ENCODE data around the gene PPP3CA.

PPP3CA gene

DNA sequence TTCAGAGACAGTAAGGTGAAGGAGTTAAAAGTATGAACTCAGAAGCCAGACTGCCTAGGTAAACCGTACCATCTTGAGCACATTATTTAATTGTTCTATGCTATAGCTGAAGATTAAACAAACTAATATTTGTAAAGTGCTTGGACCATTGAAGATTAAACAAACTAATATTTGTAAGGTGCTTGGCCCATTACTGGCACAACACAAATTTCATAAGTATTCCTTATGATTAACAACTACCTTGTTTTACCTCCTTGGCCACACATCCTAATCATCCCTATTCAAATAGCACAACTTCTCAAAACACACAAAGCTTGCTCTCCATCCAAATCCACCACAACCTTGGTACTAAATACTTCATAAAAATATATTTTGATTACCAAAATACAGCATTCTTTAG lies 137.0 kb downstream of the PPP3CA start:
- no peaks in the 10 kb centered on the region for H3K9me3 ChIP-seq (ENCODE audit: low read length)
- no peaks in the 10 kb centered on the region for H3K36me3 ChIP-seq (ENCODE audit: insufficient read depth, low read length)
- no peak overlapping the region for H3K9ac ChIP-seq (ENCODE audit: low read length)
- H3K27ac ChIP-seq (ENCODE audit: low read depth, low read length, poor library complexity, severe bottlenecking) = no peak overlapping the region
- H3K4me3 ChIP-seq (ENCODE audit: low read depth, low read length, poor library complexity, severe bottlenecking) = no peak overlapping the region
- H3K79me2 ChIP-seq (ENCODE audit: insufficient read depth, low read length) = peaks cover 67% of the 10 kb centered on the region
- TF ChIP-seq, protein P1, sequence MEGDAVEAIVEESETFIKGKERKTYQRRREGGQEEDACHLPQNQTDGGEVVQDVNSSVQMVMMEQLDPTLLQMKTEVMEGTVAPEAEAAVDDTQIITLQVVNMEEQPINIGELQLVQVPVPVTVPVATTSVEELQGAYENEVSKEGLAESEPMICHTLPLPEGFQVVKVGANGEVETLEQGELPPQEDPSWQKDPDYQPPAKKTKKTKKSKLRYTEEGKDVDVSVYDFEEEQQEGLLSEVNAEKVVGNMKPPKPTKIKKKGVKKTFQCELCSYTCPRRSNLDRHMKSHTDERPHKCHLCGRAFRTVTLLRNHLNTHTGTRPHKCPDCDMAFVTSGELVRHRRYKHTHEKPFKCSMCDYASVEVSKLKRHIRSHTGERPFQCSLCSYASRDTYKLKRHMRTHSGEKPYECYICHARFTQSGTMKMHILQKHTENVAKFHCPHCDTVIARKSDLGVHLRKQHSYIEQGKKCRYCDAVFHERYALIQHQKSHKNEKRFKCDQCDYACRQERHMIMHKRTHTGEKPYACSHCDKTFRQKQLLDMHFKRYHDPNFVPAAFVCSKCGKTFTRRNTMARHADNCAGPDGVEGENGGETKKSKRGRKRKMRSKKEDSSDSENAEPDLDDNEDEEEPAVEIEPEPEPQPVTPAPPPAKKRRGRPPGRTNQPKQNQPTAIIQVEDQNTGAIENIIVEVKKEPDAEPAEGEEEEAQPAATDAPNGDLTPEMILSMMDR (IDR thresholded peaks at IDR 0.05; ENCODE audit: low read length) = no peak
- TF ChIP-seq EZH2 (IDR thresholded peaks at IDR 0.05; ENCODE audit: borderline replicate concordance, low read length) = no peak
- no peaks in the 10 kb centered on the region for H3F3A ChIP-seq (ENCODE audit: insufficient read depth, low read length)
- H2AFZ ChIP-seq (ENCODE audit: low read length) = no peak overlapping the region
- no peaks in the 10 kb centered on the region for H3K27me3 ChIP-seq (ENCODE audit: insufficient read depth, low read length)
- no peaks in the 10 kb centered on the region for H3K9me2 ChIP-seq (ENCODE audit: low read depth, low read length)
- H3K4me1 ChIP-seq (ENCODE audit: insufficient read depth, low read length, severe bottlenecking) = peaks cover 17% of the 10 kb centered on the region
- H3K4me2 ChIP-seq (ENCODE audit: low read length) = no peak overlapping the region
- H4K20me1 ChIP-seq (ENCODE audit: insufficient read depth, low read length) = no peaks in the 10 kb centered on the region

GRCh38 chr4:101208171-101208570 lies 139.2 kb downstream of the PPP3CA start:
- no peak overlapping the region for H3K9ac ChIP-seq (ENCODE audit: low read length)
- no peaks in the 10 kb centered on the region for H4K20me1 ChIP-seq (ENCODE audit: insufficient read depth, low read length)
- no peaks in the 10 kb centered on the region for H3K9me3 ChIP-seq (ENCODE audit: low read length)
- H3K4me2 ChIP-seq (ENCODE audit: low read length) = no peak overlapping the region
- H3K4me3 ChIP-seq (ENCODE audit: low read depth, low read length, poor library complexity, severe bottlenecking) = no peak overlapping the region
- H2AFZ ChIP-seq (ENCODE audit: low read length) = no peak overlapping the region
- no peaks in the 10 kb centered on the region for H3F3A ChIP-seq (ENCODE audit: insufficient read depth, low read length)
- peaks cover 68% of the 10 kb centered on the region for H3K79me2 ChIP-seq (ENCODE audit: insufficient read depth, low read length)
- H3K9me2 ChIP-seq (ENCODE audit: low read depth, low read length) = no peaks in the 10 kb centered on the region
- peaks cover 17% of the 10 kb centered on the region for H3K4me1 ChIP-seq (ENCODE audit: insufficient read depth, low read length, severe bottlenecking)
- H3K27ac ChIP-seq (ENCODE audit: low read depth, low read length, poor library complexity, severe bottlenecking) = no peak overlapping the region
- H3K27me3 ChIP-seq (ENCODE audit: insufficient read depth, low read length) = no peaks in the 10 kb centered on the region
- TF ChIP-seq EZH2 (IDR thresholded peaks at IDR 0.05; ENCODE audit: borderline replicate concordance, low read length) = no peak
- TF ChIP-seq, protein P1 (IDR thresholded peaks at IDR 0.05; ENCODE audit: low read length) = no peak
- no peaks in the 10 kb centered on the region for H3K36me3 ChIP-seq (ENCODE audit: insufficient read depth, low read length)

DNA sequence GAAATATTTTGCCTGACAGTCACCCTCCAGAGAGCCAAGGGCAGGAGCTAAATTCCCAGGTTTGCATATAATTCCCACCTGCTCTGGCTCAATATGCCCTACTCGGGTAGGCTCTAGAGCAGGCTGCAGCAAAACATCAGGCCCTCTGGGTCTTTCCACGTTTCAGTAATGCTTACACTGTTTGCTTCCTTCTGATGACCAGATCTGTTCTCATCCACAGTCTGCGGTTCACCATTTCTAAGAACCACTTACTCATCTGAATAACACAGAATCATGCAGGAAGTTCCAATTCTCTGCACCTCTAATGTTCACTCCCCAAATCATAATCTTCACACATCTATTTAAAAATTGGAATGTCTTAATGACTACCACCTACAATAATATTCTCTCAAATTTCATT lies 141.4 kb downstream of the PPP3CA start:
- H3K4me2 ChIP-seq (ENCODE audit: low read length) = no peak overlapping the region
- H2AFZ ChIP-seq (ENCODE audit: low read length) = no peak overlapping the region
- H3F3A ChIP-seq (ENCODE audit: insufficient read depth, low read length) = no peaks in the 10 kb centered on the region
- H3K9ac ChIP-seq (ENCODE audit: low read length) = no peak overlapping the region
- no peaks in the 10 kb centered on the region for H3K9me2 ChIP-seq (ENCODE audit: low read depth, low read length)
- H3K36me3 ChIP-seq (ENCODE audit: insufficient read depth, low read length) = no peaks in the 10 kb centered on the region
- H3K79me2 ChIP-seq (ENCODE audit: insufficient read depth, low read length) = peaks cover 64% of the 10 kb centered on the region
- no peak overlapping the region for H3K4me3 ChIP-seq (ENCODE audit: low read depth, low read length, poor library complexity, severe bottlenecking)
- H3K9me3 ChIP-seq (ENCODE audit: low read length) = no peaks in the 10 kb centered on the region
- peaks cover 17% of the 10 kb centered on the region for H3K4me1 ChIP-seq (ENCODE audit: insufficient read depth, low read length, severe bottlenecking)
- no peak overlapping the region for H3K27ac ChIP-seq (ENCODE audit: low read depth, low read length, poor library complexity, severe bottlenecking)
- H3K27me3 ChIP-seq (ENCODE audit: insufficient read depth, low read length) = no peaks in the 10 kb centered on the region
- no peak for TF ChIP-seq EZH2 (IDR thresholded peaks at IDR 0.05; ENCODE audit: borderline replicate concordance, low read length)
- TF ChIP-seq, protein P1 (IDR thresholded peaks at IDR 0.05; ENCODE audit: low read length) = no peak
- no peaks in the 10 kb centered on the region for H4K20me1 ChIP-seq (ENCODE audit: insufficient read depth, low read length)
